Liver (tissue), 3 donors: ENCODE data around the gene THSD4.

ENCODE experiments used
- CTCF ChIP-seq: fragments of 150-350 bp; IDR thresholded peaks from 2 replicates; pipeline ENCODE4 v1.5.1; 2017; ENCODE audit warnings: improper control_type of control experiment, low read depth, low read length; ENCODE audit not compliant: missing input control
- FOXA1 ChIP-seq: IDR thresholded peaks from 2 replicates; pipeline ENCODE4 v1.6.1; 2016; ENCODE audit warnings: antibody characterized with exemption
- HNF4G ChIP-seq: IDR thresholded peaks from 2 replicates; pipeline ENCODE4 v1.6.1; 2016; ENCODE audit warnings: antibody characterized with exemption
- RAD21 ChIP-seq, 2 donors: IDR thresholded peaks; 2 replicates each; pipeline ENCODE4 v1.6.1; 2016; ENCODE audit warnings: antibody characterized with exemption in 2 of 2, mild to moderate bottlenecking in 2 of 2
- donor health status: healthy.
- donor health status: healthy.

- TF ChIP-seq CTCF (no peak), RAD21 (IDR thresholded peaks at IDR 0.05) (no peak), FOXA1 (no peak), HNF4G (no peak)
These were observed 562.5 kb downstream of the THSD4 start for GRCh38 chr15:71677766-71678165.
